Left ventricle myocardium inferior (tissue), 1 donor: ENCODE measurements around the gene ABHD11. TPM values are rescaled to one million over a fixed set of nuclear protein-coding genes. Genes with fewer than 3 reads are reported as not detected.

Source experiments
- DNase-seq: peaks from one replicate; pipeline ENCODE4 v3.0.0-alpha.2; 2020
- H3K27ac ChIP-seq: fragments of 200-600 bp; replicated peaks from 2 replicates; pipeline ENCODE4 v1.8.0; 2021
- H3K27me3 ChIP-seq: fragments of 200-600 bp; 2 replicates; pipeline ENCODE4 v1.8.0; 2021; ENCODE audit warnings: low read depth
- H3K36me3 ChIP-seq: fragments of 200-600 bp; 2 replicates; pipeline ENCODE4 v1.8.0; 2021
- H3K4me1 ChIP-seq: fragments of 200-600 bp; 2 replicates; pipeline ENCODE4 v1.8.0; 2021
- H3K4me3 ChIP-seq: fragments of 200-600 bp; 2 replicates; pipeline ENCODE4 v1.8.0; 2021; ENCODE audit warnings: mild to moderate bottlenecking, moderate library complexity
- H3K9me3 ChIP-seq: fragments of 200-600 bp; replicated peaks from 2 replicates; pipeline ENCODE4 v1.8.0; 2021
- intact Hi-C: fragments of 100-400 bp; cut with micrococcal nuclease; formaldehyde crosslinking; loops from one replicate; pipeline ENCODE4 v1.11.0; 2022
- total RNA-seq: library from RNA; stranded (reverse); fragmentation: NEBNext Ultra II Directional; extraction: Animal tissue kit (Norgen Biotek cat#: 25700); gene quantifications from one replicate; pipeline ENCODE4 v1.2.1, GENCODE V29; 2021
- TF ChIP-seq, protein P1 (sequence below): fragments of 200-600 bp; IDR thresholded peaks from 2 replicates; pipeline ENCODE4 v1.8.0; 2021; ENCODE audit warnings: antibody characterized with exemption, mild to moderate bottlenecking, borderline replicate concordance
- donor health status: DM: no; HTN: yes; CAD: no; lungs with severe emphysema.

ABHD11 gene
- total RNA-seq, 1 donor from 2014 or later: 25.2 TPM

DNA sequence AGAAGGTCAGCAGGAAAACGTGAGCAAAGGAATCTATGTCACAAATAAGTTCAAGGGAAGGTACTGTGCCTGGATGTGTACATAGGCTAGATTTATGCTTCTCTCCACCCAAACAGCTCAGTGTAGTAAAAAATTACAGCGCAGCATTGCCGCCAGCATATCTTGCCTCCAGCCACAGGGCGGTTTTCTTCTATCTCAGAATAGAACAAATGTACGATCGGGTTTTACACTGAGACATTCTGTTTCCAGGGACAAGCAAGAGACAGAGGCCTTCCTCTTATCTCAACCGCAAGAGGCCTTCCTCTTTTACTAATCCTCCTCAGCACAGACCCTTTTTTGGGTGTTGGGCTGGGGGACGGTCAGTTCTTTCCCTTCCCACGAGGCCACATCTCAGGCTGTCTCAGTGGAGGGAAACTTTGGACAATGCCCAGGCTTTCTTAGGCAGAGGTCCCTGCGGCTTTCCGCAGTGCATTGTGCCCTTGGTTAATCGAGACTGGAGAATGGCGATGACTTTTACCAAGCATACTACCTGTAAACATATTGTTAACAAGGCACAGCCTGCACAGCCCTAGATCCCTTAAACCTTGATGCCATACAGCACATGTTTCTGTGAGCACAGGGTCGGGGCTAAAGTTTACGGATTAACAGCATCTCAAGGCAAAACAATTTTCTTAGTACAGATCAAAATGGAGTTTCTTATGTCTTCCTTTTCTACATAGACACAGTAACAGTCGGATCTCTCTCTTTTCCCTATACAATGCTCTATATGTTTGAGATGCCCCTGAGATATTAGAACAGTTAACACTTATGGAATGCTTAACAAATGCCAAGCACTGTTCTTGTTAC, 11.6 kb upstream of the ABHD11 start:
- Histone ChIP-seq H3K27ac (no peak overlapping the region), H3K9me3 (no peaks in the 10 kb centered on the region), H3K4me1 (peaks cover 7% of the 10 kb centered on the region), H3K4me3 (no peak overlapping the region), H3K27me3 (peaks cover under 1% of the 10 kb centered on the region), H3K36me3 (no peaks in the 10 kb centered on the region)
- TF ChIP-seq, protein P1, sequence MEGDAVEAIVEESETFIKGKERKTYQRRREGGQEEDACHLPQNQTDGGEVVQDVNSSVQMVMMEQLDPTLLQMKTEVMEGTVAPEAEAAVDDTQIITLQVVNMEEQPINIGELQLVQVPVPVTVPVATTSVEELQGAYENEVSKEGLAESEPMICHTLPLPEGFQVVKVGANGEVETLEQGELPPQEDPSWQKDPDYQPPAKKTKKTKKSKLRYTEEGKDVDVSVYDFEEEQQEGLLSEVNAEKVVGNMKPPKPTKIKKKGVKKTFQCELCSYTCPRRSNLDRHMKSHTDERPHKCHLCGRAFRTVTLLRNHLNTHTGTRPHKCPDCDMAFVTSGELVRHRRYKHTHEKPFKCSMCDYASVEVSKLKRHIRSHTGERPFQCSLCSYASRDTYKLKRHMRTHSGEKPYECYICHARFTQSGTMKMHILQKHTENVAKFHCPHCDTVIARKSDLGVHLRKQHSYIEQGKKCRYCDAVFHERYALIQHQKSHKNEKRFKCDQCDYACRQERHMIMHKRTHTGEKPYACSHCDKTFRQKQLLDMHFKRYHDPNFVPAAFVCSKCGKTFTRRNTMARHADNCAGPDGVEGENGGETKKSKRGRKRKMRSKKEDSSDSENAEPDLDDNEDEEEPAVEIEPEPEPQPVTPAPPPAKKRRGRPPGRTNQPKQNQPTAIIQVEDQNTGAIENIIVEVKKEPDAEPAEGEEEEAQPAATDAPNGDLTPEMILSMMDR: no peak
- no peak for DNase-seq
- intact Hi-C loops: no loop called here

GRCh38 chr7:73746378-73746777, 7.8 kb upstream of the ABHD11 start:
- no peak for DNase-seq

GRCh38 chr7:73742753-73743641, 4.4 kb upstream of the ABHD11 start:
- intact Hi-C loops: no loop called here
- Histone ChIP-seq H3K36me3 (no peaks in the 10 kb centered on the region), H3K9me3 (no peaks in the 10 kb centered on the region), H3K27me3 (no peaks in the 10 kb centered on the region), H3K27ac (no peak overlapping the region), H3K4me1 (peaks cover 19% of the 10 kb centered on the region), H3K4me3 (no peak overlapping the region)
- TF ChIP-seq, protein P1: no peak
- DNase-seq: no peak

More at GRCh38 chr7:73746378-73746777, 7.8 kb upstream of the ABHD11 start:
- Histone ChIP-seq H3K36me3 (no peaks in the 10 kb centered on the region), H3K27ac (no peak overlapping the region), H3K27me3 (no peaks in the 10 kb centered on the region), H3K9me3 (no peaks in the 10 kb centered on the region), H3K4me3 (no peak overlapping the region), H3K4me1 (peaks cover 7% of the 10 kb centered on the region)
- intact Hi-C loops: no loop called here
- TF ChIP-seq, protein P1: no peak

DNA sequence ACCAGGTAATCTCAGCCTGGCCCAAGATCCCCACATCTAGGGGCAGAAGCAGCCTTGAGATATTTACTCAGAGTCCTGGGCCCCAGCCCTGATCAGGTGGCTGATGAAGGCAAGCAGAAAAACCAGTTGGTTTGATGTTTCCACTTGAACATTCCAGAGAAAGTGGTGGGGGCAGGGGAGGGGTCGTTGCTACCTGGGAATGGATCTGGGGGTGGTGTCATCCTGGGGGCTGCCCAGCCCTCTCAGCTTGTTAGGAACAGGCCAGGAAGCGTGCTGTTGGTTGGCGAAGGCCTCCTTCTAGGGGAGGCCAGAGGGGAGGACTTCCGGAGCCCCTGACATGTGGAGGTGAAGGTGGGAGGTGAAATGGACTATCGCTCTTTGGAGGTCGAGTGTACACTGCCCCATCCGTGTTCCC, 3.7 kb upstream of the ABHD11 start:
- Histone ChIP-seq H3K9me3 (no peaks in the 10 kb centered on the region), H3K4me3 (no peak overlapping the region), H3K36me3 (peaks cover 3% of the 10 kb centered on the region), H3K27me3 (no peaks in the 10 kb centered on the region), H3K4me1 (peaks cover 26% of the 10 kb centered on the region), H3K27ac (no peak overlapping the region)
- no peak for DNase-seq
- intact Hi-C loops: no loop called here
- TF ChIP-seq, protein P1: no peak

DNA sequence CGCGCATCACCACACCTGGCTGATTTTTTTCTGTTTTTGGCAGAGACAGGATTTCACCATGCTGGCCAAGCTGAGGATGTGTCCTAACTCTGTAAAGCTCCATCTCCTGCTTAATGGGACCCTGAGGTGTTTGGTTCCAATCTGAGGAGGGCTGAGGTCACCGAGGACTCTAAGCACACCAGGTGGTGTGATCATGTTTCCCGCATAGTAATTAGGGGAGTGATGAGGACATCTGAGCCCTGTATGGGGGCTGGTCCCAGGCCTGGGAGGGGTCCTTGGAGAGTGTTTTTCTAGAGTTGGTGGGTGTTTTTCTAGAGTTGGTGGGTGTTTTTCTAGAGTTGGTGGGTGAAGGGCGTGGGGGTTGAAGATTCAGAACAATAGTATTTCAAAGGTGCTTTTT, 3.0 kb upstream of the ABHD11 start:
- Histone ChIP-seq H3K27me3 (no peaks in the 10 kb centered on the region), H3K27ac (no peak overlapping the region), H3K4me1 (peaks cover 28% of the 10 kb centered on the region), H3K9me3 (no peaks in the 10 kb centered on the region), H3K36me3 (peaks cover 10% of the 10 kb centered on the region), H3K4me3 (no peak overlapping the region)
- TF ChIP-seq, protein P1: no peak
- DNase-seq: no peak
- intact Hi-C loops: no loop called here
